Ectodermal cell (in vitro differentiated cells): Measurements from ENCODE around the gene DDX5.

Experiments
- H3K27ac ChIP-seq: 2 replicates; pipeline ENCODE4 v1.7.0; 2013; ENCODE audit warnings: mild to moderate bottlenecking, low read depth, low read length; ENCODE audit not compliant: insufficient read depth, poor library complexity, severe bottlenecking
- H3K27me3 ChIP-seq: 2 replicates; pipeline ENCODE4 v1.7.0; 2013; ENCODE audit warnings: mild to moderate bottlenecking, low read length; ENCODE audit not compliant: insufficient read depth, control insufficient read depth, poor library complexity, severe bottlenecking
- H3K36me3 ChIP-seq: one replicate; pipeline ENCODE4 v1.7.0; 2013; ENCODE audit warnings: low read length; ENCODE audit not compliant: control insufficient read depth, insufficient read depth
- H3K4me1 ChIP-seq: one replicate; pipeline ENCODE4 v1.7.0; 2013; ENCODE audit warnings: low read length; ENCODE audit not compliant: control insufficient read depth, insufficient read depth
- H3K4me3 ChIP-seq: 2 replicates; pipeline ENCODE4 v1.7.0; 2013; ENCODE audit warnings: low read depth, low read length, control low read depth; ENCODE audit not compliant: insufficient read depth
- H3K9me3 ChIP-seq: 2 replicates; pipeline ENCODE4 v1.7.0; 2013; ENCODE audit warnings: mild to moderate bottlenecking, low read length, moderate library complexity; ENCODE audit not compliant: control insufficient read depth
- WGBS, 2 experiments: methylation state at CpG; one replicate each; pipeline ENCODE4 v1.1.7; 2013; ENCODE audit warnings: missing lambda C conversion rate in 2 of 2; 5-methylcytosine and 5-hydroxymethylcytosine counted together

The DDX5 gene

DNA sequence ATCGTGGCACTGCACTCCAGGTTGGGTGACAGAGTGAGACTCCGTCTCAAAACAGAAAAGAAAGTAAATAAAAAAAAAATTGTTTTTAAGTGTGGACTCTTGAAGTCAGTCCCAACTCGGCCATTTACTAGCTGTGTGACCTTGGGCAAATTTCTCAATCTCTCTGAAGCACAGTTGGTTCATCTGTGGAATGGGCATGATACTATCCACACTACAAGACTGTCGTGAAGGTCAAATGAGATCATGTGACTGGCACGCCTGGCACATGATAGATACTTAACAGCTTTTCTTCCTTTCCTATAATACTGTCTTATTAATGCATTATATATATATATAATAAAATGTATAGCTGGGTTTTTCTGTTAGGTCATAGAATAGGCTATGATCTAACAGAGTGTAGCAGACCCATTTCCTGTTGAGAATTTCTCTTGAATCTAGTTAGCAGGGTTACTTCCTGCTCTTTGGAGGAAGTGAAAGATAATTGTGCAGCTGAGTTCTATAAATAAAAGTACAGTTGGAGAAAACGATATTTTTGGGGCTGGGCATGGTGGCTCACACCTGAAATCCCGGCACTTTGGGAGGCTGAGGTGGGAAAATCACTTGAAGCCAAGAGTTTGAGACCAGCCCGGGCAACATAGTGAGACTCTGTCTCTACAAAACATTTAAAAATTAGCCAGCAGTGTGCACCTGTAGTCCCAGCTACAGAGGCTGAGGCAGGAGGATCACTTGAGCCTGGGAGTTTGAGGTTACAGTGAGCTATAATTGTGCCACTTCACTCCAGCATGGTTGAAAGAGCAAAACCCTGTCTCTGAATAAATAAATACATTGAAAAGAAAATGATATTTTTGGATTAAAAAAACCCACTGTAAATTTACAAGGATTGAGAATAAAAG, 49.9 kb downstream of the DDX5 start:
- WGBS, 2 experiments = 93% methylated on average over 7 to 8 of the region's 8 CpGs
- no peaks in the 10 kb centered on the region for H3K9me3 ChIP-seq
- no peaks in the 10 kb centered on the region for H3K36me3 ChIP-seq

DNA sequence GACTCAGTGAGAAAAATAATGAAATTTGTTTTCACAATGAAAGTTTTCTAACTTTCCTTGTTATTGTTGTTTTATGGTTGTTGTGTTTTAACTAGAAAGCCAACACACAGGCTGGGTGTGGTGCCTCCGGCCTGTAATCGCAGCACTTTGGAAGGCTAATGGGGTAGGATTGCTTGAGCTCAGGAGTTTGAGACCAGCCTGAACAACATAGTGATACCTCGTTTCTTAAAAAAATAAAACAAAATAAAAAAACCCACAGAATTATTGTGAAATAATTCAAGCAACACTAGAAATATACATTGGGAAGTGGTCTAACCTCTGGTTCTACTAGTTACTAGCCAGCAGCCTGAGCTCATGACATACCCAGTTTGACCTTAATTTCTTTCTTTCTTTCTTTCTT, 56.5 kb downstream of the DDX5 start:
- H3K4me1 ChIP-seq = no peaks in the 10 kb centered on the region
- no peak overlapping the region for H3K27ac ChIP-seq
- H3K27me3 ChIP-seq = no peaks in the 10 kb centered on the region
- no peaks in the 10 kb centered on the region for H3K9me3 ChIP-seq
- no peaks in the 10 kb centered on the region for H3K36me3 ChIP-seq
- no peak overlapping the region for H3K4me3 ChIP-seq
- WGBS, 2 experiments = 92 to 96% methylated on average over 3 of the region's 3 CpGs

More for the DNA sequence above, 49.9 kb downstream of the DDX5 start:
- Histone ChIP-seq H3K27me3 (no peaks in the 10 kb centered on the region), H3K4me3 (no peak overlapping the region), H3K27ac (no peak overlapping the region), H3K4me1 (no peaks in the 10 kb centered on the region)

DNA sequence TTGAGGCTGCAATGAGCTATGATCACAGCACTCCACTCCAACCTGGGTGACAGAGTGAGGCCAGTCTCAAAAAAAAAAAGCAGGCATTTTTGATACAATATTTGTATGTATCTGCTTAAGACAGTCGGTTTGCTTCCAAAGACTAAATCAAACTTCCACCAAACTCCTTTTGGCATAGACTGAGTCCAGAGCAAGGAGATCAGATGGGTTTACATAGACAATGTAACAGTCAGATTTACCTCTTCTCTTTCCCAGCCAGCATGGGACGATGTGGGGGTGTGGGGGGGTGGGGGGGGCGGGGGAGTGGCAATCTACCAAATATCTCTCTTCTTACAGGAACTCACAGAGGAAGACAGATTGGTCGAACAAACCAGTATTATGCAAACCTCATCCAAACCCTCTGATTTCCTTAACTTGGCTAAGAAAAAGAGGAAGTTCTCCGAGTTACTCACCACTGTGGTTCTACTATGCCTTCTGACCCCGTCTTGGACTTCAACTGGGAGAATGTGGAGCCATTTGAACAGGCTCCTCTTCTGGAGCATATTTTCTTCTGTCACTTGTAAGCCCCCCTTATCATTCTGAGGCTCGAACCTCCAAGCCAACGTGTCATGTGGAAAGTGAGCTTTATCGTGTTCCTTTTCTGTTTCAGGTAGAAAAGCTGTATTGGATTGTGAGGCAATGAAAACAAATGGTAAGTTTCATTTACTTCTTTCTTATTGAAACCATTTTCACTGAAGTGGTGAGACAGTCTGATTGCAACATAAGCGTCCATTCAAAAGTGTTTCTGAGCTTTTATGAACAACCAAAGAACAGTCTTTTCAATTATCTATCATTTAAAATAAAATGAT, 57.2 kb downstream of the DDX5 start, which contains the start of gene MILR1:
Gene MILR1, plus strand, starts transcription at position 451 of the 848 bp plus-strand sequence. Its CDS starts 54 bp downstream, at position 505.
- H3K27me3 ChIP-seq = no peaks in the 10 kb centered on the region
- no peak within 1 kb of the TSS for H3K27ac ChIP-seq
- H3K36me3 ChIP-seq = no peaks in the 10 kb centered on the region
- no peak within 1 kb of the TSS for H3K4me3 ChIP-seq
- no peaks in the 10 kb centered on the region for H3K4me1 ChIP-seq
- 84 to 88% methylated on average over 7 of the region's 10 CpGs for WGBS, 2 experiments
- H3K9me3 ChIP-seq = no peaks in the 10 kb centered on the region
